ENCODE measurements around the gene PDZD4.

The PDZD4 gene

DNA sequence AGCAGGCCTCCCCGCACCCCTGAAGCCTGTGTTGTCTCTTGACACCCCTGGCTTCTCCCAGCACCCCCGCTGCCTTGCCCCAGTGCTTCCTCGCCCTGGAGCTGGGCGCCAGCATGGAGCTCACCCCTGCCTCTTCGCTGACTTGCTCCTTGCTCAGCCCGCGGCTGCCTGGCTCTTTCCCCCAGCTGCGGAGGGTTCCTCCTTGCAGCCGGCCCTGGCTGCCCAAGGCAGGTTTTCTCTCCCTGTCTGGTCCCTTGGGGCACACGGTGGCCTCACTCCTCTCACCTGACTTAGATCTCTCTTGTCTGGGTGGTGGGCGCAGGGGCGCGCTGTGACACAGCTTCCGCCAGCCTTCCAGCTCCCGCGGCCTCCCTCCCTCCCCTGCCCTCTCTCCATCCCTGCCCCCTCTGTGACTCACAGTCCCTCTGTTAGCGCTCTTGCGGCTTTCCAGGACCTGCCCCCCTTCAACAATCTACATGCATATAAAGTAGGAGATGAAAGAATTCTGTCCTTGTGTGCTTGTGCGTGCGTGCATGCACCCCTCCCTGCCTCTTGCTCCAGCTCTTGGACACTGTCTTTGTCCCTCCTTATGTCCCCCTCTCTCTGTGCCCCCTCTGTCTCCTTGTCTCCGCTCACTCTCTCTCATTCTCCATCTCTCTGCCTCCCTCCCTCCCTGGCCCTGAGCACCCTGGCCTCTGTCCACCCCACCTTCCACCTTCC lies 64.1 kb downstream of the PDZD4 start:
- TF ChIP-seq GATA2 (IDR thresholded peaks at IDR 0.05; ENCODE audit: low read depth, low read length) (no peak), GATA3 (IDR thresholded peaks at IDR 0.05; ENCODE audit: low read depth, low read length) (no peak)

DNA sequence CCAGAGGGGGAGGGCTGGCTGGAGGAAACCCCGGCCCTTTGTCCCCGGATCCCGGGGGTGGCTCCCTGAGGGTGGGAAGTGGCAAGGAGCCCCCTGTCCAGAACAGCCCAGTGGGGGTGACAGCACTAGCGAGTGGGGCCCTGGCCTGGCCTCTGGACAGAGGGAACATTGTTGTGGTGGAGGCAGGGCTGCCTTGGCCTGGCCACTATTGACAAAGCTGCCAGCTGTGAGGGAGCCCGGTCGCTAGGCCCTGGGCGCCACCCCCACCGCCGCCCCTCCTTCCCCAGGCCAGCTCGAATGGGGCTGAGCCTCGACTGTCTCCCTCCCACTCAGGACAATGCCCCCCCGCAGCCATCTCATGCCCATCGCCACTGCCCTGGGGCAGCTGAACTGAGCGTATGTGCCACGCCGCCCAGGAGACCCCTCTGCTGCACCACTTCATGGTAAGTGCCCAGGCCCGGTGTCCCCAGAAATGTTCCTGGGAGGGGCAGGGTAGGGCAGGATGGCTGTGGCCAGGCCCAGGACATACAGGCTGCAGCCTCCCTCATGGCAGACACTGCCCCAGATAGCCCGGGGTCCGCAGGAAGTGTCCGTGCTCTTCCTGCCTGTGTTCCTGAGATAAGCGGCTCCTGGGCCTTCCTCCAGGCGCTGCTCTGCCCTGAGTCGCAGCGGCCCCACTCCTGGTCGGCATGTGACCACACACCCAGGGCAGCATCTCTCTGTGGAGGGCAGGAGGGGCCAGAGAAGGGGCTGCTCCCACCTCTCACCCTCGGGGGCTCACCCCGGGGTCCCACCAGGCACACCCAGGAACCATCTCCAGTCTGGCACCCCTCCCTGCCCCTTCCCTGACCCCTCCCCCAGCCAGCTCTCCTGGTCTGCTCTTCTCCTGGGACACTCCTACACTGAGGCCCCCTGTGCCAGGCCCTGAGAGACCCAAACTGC lies 64.9 kb downstream of the PDZD4 start:
- TF ChIP-seq GATA3 (IDR thresholded peaks at IDR 0.05; ENCODE audit: low read depth, low read length) (no peak), GATA2 (IDR thresholded peaks at IDR 0.05; ENCODE audit: low read depth, low read length) (no peak)

DNA sequence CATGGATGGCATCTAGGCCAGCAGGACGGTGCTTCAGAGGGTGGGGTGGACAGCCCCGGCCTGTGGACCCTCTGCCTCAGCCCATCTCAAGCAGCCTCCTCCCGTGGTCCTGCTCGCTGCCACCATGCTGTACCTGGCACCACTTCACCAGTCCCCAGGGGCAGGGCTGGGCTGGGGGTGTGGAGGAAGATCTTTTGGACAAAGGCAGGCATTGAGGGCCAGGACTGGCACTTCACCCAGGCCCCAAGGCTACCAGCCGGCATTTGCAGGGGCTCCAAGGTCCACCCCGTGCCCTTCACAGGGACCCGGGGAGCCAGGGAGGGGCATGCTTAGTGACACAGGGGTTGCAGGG lies 65.6 kb downstream of the PDZD4 start:
- TF ChIP-seq GATA3 (IDR thresholded peaks at IDR 0.05; ENCODE audit: low read depth, low read length) (no peak), GATA2 (IDR thresholded peaks at IDR 0.05; ENCODE audit: low read depth, low read length) (no peak)

DNA sequence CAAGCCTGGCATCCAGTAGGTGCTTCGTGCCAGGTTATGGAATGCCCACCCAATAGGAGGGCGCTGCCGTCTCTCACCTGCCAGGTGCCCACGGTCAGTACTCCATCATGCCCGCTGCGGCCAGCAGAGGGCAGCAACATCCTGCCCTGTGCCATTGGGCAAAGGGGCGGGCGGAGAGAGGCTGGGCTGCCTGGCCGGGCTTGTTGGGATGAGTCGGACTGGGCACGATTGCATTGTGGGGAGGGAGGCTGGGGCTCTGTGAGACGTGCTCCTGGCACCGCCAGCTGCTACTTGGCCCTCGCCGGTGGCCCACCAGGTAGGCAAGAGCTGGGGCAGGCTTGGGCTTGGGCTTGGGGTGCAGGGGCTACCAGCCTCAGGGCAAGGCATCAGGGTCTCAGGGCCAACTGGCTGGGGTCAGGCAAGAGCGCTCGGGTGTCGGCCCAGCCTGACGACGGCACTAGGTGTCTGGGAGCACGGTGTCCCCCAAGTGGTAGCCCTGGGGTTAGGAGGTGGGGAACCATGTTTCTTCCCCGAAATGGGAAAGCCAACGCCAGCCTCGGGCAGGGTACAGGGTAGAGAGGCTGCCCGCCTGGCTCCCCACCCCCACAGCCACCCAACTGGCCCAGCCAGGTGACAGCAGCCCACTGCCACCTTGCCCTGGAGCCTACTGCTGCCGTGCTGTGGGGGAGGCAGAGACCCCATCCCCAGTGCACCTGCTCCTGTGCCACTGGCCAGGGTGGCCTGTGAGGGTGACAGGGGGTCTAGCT lies 66.2 kb downstream of the PDZD4 start, which contains the start of gene PLXNB3:
Gene PLXNB3 (plus strand): TSS at position 261 of the 767 bp plus-strand sequence. CDS start 1,287 bp downstream, outside the sequence.
- TF ChIP-seq GATA2 (IDR thresholded peaks at IDR 0.05; ENCODE audit: low read depth, low read length) (no peak), GATA3 (IDR thresholded peaks at IDR 0.05; ENCODE audit: low read depth, low read length) (no peak)

DNA sequence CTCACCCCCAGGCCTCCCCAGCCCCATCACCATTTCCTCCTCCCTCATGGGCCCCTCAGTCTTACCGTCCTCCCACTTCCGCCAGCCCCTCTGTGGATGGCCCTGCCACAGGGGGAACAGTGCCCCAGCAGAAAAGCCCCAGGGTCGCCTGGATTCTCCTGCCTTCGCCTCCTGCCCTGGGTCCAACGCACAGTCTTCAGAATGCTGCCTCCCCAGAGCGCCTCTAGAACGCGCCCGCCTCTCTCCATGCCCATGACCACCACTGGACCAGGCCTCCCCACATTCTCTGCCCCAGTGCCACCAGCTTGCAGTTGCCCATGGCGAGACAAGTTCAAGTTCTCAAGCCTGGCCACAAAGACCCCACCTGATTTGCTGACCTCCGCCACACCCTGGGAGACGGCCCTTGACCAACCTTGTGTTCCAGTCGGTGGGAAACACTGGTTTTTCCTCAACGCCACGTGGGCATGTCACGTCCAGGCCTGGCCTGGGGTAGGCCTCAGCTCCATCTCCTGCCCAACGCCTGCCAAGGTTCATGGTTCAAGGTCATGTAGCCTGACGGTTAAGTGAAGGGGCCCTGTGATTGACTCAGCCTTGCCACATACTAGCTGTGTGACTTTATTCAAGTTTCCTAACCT lies 66.9 kb downstream of the PDZD4 start:
- TF ChIP-seq GATA2 (IDR thresholded peaks at IDR 0.05; ENCODE audit: low read depth, low read length) (no peak), GATA3 (IDR thresholded peaks at IDR 0.05; ENCODE audit: low read depth, low read length) (no peak)

DNA sequence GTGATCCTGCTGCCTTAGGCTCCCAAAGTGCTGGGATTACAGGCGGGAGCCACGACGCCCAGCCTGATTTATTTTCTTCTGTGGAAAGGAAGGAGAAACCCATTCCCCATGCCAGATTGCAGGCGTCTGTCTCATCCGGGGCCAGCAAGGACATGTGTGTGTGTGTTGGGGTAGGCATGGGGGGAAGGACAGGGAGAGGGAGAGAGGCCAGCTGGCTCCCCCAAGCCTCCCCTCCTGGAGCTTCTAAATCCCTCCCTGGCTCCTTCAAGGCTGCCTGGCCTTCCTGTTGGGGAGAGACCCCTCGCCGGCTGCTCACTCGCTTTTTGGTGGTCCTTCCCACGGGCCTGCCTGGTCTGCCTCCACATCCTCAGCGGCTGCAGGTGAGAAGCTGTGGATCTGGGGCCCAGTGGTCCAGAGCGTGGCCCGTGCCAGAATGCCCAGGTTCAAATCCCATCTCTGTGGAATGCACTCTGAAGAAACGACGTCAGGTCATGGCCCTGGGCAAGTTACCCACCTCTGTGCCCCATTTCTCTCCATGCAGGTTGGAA lies 67.6 kb downstream of the PDZD4 start:
- no peak for TF ChIP-seq GATA2 (IDR thresholded peaks at IDR 0.05; ENCODE audit: low read depth, low read length)
- no peak for TF ChIP-seq GATA3 (IDR thresholded peaks at IDR 0.05; ENCODE audit: low read depth, low read length)

DNA sequence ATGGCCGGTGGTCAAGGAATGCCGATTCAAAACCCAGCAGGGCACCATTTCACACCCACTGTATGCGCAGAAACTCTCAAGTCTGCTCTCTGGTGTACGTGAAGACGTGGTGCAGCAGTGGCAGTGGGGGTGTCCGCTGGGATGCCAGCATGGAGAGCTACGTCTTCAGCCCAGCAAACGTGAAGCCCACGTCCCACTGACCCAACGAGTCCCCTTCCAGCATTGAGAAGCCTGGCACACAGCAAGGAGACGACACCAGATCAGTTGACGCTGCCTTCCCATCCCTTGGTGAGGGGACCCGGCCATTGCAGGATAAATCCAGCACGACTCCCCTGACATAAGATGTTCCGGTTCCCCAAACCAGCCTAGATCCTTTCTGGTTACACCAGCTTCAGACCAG lies 68.5 kb downstream of the PDZD4 start:
- TF ChIP-seq GATA3 (IDR thresholded peaks at IDR 0.05; ENCODE audit: low read depth, low read length), result no peak
- TF ChIP-seq GATA2 (IDR thresholded peaks at IDR 0.05; ENCODE audit: low read depth, low read length), result no peak

DNA sequence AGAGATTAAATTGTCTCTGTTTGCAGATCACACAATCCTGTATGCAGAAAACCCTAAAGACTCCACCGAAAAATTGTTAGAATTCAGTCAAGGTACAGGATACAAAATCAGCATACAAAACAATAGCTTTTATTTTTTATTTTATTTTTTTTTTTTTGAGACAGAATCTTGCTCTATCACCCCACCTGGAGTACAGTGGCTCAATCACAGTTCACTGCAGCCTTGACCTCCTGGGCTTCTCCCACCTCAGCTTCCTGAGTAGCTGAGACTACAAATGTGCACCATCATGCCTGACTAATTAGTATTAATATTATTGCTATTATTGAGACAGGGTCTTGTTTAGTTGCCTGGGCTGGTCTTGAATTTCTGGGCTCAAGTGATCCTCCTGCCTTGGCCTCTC lies 75.2 kb downstream of the PDZD4 start:
- no peak for TF ChIP-seq GATA3 (IDR thresholded peaks at IDR 0.05; ENCODE audit: low read depth, low read length)
- no peak for TF ChIP-seq GATA2 (IDR thresholded peaks at IDR 0.05; ENCODE audit: low read depth, low read length)
